NCI-H2107 treated with DMSO at 0.1 percent for 48 hours (cell line): Measurements from ENCODE around the gene ARRDC4.
A peak's percentile ranks its signal among the peaks of the same experiment; 100 is the strongest.

Experiments
- DNase-seq: peaks from one replicate; lab custom pipeline; 2025; ENCODE audit not compliant: unreplicated experiment; lab: John Stamatoyannopoulos, UW

ARRDC4 gene, protein sequence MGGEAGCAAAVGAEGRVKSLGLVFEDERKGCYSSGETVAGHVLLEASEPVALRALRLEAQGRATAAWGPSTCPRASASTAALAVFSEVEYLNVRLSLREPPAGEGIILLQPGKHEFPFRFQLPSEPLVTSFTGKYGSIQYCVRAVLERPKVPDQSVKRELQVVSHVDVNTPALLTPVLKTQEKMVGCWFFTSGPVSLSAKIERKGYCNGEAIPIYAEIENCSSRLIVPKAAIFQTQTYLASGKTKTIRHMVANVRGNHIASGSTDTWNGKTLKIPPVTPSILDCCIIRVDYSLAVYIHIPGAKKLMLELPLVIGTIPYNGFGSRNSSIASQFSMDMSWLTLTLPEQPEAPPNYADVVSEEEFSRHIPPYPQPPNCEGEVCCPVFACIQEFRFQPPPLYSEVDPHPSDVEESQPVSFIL

DNA sequence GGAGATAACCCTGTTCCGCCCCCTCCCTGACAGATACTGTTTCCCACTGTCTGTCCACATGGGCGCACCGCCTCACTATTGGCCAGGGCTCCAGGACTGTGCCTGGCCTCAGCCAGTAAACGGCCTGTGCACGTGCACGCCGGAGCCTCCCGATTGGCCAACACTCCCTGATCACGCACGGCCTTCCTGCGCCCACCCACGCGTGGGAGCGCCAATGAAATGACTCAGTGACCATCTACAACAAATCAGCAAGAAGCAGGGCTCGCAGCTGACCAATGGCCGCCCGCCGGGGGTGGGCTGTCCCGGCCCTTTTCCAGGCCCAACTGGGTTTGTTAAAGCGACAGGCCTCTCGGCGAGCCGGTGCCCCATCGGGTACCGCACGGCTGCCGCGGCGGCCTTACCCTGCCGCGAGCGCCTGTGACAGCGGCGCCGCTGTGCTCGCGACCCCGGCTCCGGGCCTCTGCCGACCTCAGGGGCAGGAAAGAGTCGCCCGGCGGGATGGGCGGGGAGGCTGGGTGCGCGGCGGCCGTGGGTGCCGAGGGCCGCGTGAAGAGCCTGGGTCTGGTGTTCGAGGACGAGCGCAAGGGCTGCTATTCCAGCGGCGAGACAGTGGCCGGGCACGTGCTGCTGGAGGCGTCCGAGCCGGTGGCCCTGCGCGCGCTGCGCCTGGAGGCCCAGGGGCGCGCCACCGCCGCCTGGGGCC, at the start of gene ARRDC4:
Gene ARRDC4, plus strand, starts transcription at position 340 of the 703 bp plus-strand sequence. Its CDS starts 159 bp downstream, at position 499.
- DNase-seq, result peak; percentile 90

DNA sequence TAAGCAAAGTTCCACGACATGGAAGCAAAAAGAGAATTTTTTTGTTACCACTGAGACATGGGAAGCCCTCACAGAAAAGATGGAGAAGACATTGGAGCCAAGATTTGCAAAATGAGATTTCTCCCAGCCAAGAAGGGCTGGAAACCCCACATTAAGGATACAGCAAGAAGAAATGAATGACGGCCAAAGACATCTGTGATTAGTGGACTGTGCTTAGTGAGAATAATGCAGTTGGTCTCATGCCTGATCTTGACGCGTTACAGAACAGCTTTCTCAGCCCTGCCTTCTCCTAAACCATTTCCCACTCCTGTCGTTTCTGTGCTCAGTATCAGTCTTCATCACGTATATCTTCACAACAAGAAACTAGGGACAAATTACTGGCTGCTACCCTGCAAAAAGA, 45.8 kb upstream of the ARRDC4 start:
- DNase-seq, result no peak

DNA sequence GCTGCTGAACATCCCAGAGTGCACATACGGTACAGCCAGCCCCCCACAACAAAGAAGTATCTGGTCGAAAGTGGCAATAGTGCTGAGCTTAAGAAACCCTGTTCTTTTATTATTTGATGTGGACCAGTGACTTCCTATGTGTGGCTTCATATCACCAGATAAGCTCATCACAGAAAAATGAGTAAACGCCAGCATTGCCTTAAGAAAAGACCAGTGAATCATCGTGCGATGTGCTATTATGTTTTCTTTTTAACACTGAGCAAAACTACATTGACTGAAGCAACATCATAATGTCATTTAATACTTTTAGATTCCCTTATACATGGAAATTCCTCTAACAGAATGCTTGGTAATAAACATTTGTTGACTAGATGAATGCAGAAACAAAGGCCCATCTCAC, 45.2 kb upstream of the ARRDC4 start:
- DNase-seq, result no peak

DNA sequence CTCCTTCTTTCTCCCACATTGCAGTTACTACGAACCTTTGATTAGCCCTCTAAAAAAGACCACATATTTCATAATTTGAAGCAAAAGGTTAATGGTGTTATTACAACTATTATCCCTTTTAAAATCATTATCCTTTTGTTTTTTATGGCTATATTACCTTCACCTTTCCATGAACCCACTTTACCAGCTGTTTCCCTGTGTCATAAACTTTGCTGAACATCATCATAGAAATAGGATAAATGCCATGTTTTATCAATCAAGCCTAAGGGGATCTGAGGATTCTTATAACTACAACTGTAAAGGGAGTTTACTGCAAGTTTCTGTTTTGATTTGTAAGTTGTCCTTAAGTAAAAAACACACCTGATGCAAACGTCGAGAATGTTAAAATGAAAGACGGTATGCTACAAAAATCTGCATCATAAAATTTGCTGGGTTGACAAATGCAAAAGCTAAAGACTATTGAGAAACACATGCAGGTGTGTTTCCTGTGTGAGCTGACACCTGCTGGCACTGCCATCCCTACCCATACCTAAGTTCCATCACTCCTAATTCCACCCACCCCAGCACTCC, 39.1 kb upstream of the ARRDC4 start:
- DNase-seq, result no peak

DNA sequence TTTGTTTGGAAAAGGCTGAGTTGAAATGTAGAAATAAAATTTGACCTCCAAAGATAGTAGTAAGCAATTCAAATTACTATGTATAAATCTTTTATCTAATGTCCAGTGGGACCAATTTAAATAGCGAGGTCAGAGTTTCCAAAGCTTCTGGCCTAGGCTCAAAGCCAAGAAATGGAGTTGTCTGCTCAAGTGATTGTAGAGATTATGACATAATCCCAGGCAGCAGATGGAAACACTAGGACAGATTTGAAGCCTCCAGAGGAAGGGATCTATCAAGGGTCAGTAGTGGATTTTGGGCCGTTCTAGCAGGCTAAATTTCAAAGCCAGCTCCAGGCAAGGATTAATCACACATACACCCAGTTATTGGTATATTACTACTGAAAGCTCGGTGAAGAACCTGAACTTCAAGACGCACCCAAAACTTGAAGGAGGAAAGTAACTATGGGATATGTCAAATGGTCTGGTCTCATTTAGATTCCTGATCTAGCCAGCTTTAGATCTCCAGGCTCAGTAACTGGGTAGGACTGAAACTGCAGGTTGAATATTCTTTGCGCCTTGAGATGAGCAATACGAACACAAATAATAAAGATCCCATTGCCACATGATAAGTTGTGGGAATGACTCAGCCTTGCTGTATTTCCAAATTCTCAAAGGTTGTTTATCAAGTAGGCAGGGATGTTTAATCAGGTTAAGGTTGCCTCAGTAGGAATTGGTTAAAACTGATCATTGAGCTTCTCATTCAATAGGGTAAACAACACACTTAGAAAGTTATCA, 30.9 kb upstream of the ARRDC4 start:
- DNase-seq, result no peak

DNA sequence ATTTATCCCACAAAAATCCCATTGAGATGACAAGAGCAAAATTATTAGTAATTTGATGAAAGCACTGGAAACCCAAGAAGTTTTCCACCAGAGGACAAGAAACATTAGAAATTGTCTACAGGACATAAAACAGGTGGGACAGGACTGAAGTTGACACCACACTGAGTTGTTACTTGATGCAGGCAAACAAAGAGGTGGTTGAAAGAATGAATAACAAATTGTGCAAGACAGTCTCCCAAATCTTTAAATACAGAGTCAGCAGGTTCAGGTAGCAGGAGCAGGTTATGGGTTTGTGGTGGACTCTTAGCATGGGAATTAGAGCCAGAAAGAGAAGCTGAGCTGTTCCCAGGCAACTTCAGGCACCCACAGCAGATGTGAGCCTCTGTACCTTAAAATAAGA, 30.3 kb upstream of the ARRDC4 start:
- DNase-seq, result peak; percentile 0

DNA sequence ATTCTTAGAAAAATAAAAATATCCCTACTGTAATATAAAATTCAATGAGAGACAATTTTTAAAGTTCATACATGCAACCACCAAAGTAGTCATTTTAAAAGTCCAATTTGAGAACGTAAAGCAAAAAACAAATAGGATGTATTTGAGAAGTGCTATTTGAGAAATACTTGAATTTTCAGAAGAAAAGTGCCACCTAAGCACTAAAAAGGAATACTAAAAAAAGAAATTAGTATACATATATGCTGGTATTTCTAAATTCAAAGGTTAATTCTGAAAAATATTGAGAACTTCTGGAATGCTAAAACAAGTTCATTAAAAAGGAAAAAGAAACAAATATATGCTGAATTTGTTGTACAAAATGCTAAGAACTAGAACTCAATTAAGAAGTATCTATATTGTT, 29.2 kb upstream of the ARRDC4 start:
- no peak for DNase-seq

DNA sequence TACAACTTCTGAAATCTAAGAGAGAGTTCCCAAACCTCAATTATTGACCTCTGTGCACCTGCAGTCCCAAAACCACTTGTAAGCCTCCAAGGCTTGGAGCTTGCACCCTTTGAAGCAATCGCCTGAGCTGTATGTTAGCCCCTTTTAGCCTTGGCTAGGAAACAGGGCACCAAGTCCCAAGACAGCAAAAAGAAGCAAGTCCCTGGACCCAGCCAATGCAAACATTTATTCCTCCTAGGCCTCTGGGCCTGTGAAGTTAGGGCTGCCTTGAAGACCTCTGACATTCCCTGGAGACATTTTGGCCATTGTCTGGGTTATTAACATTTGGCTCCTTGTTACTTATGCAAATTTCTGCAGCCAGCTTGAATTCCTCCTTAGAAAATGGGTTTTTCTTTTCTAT, 26.9 kb upstream of the ARRDC4 start:
- DNase-seq, result no peak

DNA sequence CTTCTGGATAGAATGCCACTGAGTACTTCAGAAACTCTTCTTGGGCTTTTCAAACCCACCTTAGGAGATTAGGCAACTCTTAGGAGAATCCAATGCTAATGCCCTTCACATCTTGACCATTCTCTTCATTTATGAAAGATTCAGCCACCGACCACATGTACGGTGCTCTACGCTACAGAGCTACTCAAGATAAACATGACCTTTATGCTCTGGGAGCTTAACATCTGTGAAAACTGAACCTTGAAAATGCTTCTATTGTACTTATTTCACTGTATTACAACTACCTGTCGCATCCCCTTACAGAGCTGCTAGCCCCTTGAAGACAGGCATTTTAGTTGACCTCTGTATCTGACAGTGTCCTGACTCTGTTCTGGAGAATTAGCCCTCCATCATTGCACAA, 19.5 kb upstream of the ARRDC4 start:
- DNase-seq, result no peak

DNA sequence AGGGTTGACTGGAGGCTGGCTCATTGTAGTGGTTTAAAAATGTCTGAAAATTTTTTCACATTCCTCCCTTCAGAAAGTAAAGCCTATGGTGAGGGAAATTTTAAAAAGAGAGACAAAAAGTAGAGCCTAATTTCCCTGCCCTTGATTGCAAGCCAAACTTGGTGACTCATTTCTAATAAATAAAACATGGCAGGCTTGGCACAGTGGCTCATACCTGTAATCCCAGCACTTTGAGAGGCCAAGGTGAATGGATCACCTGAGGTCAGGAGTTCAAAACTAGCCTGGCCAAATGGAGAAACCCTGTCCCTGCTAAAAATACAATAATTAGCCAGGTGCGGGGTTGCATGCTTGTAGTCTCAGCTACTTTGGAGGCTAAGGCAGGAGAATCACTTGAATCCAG, 18.9 kb upstream of the ARRDC4 start:
- no peak for DNase-seq

DNA sequence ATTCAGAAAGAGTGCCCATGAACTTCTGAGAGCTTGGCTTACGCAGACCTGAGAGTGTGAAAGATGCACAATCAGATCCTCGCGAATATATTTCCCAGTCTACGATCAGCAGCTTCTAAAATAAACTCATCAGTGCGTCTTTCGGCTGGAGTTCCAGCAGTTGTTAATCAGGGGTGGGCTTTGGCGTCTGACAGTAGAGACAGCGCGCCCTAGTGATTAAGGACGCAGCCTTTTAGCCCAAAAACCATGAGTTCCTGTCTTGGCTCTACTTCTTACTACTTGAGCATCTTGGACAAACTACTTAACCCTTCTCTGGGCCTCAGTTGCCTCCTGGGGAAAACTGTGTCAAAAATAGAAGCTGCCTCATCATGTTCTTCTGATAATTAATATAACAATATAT, 15.8 kb upstream of the ARRDC4 start:
- no peak for DNase-seq

DNA sequence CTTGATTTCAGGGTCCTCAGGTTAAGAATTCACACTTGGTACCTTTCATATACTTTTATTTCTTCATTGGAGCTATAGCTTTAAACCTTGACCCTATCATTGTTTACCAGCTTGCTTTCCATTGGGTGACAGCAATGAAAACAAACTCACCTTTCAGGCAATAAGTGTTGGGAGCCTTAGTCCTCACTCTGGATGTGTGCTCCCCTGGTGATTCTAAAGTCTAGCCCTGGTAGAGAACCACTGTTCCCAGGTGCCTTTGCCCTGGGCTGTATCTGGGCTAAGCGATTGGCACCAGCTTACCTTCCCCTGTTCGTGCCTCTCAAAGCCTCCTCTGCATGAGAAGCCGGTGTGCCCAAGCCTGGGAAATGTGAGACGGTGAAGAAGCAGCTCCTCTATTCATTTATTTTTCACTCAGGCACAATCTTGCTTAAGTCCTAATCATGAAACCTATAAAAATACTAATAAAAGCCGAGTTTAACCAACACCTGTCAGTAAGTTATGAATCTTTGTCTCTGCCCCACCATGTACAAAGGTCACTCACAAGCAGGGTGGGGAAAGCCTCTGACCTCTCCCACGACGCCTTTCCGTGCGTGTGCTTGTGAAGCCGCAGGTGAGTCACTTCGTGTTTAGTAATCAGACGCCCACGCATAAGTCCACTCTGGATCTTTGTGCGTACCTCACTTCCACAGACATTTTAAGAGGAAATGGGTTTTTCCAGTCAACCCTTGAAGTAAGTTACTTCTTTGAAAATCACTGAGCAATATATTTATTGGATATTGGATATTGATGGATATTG, 12.8 kb upstream of the ARRDC4 start:
- DNase-seq, result no peak

DNA sequence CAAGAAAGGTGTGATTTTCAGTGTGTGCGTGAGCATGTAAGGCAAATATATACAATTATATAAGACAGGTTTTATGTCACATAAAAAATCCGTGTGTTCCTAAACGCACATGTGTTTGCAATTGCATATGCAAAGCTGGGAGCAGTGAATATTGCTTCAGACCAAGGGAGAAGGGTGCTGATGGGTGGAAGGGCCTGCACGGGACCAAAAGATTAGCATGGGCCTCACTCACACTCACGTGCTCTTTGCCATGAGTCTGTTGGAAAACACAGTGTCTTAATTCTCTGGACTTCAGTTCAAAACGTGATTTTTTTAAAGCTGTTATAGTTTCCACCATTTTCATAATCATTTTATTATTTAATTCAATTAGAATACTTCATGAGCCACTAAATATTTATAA, 7.2 kb upstream of the ARRDC4 start:
- DNase-seq, result no peak

DNA sequence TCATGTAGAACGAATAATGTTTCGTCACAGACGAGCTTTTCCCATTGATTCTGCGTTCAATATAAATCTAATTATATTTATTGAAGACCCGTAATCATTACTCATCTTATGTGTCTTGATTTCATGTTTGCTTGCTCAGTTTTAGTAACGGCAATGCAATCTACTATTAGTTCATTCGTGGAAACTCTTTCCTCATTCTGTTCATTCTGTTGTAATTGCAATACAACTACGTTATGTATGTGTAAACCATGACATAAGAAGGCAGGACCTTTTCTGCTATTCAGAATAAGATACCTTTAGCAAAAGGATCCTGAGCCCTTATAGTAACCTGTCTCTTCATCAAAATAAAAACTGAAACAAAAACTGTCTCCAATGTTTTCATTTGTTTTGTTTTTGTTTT, 6.8 kb upstream of the ARRDC4 start:
- no peak for DNase-seq

DNA sequence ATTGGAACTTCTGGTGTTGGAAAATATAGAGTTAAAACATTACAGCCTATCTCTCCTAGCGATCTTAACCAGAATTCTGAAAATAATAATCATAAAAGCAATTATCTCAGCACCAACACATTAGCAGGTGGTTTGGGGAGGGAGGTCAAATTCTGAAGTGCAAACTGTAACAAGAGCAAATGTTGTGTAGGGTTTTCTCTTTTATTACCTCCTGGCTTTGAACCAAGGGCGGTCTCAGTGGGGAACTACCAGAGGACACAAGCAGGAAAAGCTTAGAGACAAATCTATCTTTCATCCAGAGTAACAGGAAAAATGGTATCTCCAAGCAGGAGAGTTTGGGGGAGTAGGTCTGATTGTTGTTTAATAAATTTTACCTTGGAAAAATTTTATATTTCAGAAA, 5.5 kb upstream of the ARRDC4 start:
- peak; percentile 4 for DNase-seq

DNA sequence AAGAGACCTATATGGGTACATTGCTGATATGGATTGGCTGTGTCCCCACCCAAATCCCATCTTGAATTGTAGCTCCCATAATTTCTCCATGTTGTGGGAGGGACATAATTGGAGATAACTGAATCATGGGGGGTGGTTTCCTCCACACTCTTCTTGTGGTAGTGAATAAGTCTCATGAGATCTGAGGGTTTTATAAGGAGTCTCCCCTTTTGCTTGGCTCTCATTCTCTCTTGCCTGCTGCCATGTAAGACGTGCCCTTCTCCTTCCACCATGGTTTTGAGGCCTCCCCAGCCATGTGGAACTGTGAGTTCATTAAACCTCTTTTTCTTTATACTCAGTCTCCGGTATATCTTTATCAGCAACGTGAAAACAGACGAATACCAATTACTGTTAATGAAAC, 5.0 kb upstream of the ARRDC4 start:
- DNase-seq, result no peak

DNA sequence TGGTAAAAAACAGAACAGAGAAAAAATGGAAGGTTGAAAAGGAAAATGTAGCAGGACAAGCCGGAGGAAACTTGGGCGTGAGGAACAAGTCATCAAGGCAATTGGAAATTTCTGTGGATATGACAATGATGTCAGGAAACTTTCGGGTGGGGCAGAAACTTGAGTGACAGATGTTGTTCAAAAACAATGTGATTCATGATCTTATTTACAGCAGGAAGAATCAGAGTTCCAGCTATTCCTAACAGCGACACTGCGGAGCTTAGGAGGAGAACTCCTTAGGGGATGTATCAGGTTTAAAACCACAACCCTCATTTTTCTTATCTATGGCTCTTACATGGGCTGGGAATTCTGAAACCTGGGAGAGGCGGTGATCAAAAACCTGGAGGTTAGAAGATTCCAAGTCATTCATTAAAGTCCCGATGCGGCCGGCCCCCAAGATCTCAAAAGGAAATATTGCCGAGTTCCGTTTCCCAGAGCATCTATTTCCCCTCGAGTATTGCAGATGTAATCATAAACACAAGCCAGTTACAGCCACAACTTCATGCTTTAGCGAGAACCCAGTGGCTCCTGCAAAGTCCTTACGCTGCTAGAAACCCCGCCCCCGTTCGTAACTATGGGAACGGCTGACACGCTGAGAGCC, 659 bp upstream of the ARRDC4 start:
- no peak for DNase-seq

DNA sequence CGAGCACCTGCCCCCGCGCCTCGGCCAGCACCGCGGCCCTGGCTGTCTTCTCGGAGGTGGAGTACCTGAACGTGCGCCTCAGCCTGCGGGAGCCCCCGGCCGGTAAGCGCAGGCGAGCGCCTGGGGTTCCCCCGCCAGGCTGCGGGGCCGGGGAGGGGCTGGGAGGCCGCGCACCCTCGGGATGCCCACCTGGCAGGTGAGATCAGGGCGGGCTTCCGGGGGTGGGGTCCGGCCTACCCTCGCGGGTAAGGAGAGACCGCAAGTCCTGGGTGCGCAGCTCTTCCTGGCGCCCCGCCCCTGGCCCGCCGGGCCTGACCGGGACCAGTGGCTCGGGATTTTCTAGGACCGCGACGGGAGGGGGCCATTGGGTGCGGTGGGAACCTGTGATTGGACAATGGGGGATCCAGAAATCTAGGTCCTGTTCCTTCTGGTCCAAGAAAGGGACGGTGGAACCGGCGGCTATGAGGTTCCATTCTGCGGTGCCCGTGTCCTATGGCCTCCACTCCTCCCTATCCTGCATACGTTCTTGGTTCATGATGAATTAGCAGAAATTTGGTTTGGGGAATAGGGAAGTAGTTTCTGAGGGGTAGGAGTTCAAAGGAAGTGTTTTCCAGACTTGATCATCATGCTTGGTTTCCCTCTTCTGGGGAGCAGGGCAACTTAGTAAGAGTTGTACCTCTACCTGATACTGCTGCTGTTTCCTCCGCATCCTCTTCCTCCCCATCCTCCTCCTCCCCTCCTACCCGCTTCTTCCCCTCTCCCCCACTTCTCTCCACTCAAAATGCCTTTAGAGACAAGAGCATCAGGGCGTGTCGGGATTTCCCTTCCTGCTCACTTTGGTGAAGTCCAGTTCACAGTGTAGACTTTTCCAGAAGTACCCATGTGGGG, 808 bp downstream of the ARRDC4 start:
- no peak for DNase-seq

DNA sequence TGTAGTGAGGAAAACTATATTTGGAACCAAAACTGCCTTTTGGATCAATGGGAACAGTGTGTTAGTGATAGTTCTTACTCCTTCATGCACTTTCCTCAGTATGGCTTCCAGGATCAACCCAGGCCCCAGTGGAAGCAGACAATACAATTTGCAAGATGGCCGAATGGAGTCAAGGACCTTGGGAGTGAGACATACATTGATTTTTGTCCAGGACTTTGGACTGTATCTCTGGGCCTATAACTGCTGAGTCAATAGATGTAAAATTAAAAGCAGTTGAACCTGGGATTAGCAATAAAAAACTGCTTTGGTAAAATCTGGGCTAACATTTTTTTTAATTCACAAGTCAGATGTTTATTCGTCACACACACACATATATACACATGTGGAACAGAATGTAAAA, 1.8 kb downstream of the ARRDC4 start:
- DNase-seq, result no peak
